Esophagus squamous epithelium (tissue), 4 donors: ENCODE results near the gene KLHL40.

Experiments used
- POLR2A ChIP-seq, 4 donors: fragments of 450-650 bp; IDR thresholded peaks; one replicate each; pipeline ENCODE4 v1.6.1; 2017; ENCODE audit warnings: antibody characterized with exemption in 4 of 4, mild to moderate bottlenecking in 4 of 4, moderate library complexity in 3 of 4
- TF ChIP-seq, protein P1 (sequence below), 6 experiments: fragments of 450-650 bp in 4 of 6; fragments of 200-600 bp in 2 of 6; sonication (generic) in 2 of 6; IDR thresholded peaks; one replicate each; pipeline ENCODE4 v1.5.1; 2016 to 2019; ENCODE audit warnings: antibody characterized with exemption in 6 of 6, mild to moderate bottlenecking in 4 of 6, moderate library complexity in 4 of 6

GRCh38 chr3:42693530-42693930, 8.2 kb downstream of the KLHL40 start:
- TF ChIP-seq, protein P1, sequence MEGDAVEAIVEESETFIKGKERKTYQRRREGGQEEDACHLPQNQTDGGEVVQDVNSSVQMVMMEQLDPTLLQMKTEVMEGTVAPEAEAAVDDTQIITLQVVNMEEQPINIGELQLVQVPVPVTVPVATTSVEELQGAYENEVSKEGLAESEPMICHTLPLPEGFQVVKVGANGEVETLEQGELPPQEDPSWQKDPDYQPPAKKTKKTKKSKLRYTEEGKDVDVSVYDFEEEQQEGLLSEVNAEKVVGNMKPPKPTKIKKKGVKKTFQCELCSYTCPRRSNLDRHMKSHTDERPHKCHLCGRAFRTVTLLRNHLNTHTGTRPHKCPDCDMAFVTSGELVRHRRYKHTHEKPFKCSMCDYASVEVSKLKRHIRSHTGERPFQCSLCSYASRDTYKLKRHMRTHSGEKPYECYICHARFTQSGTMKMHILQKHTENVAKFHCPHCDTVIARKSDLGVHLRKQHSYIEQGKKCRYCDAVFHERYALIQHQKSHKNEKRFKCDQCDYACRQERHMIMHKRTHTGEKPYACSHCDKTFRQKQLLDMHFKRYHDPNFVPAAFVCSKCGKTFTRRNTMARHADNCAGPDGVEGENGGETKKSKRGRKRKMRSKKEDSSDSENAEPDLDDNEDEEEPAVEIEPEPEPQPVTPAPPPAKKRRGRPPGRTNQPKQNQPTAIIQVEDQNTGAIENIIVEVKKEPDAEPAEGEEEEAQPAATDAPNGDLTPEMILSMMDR (IDR thresholded peaks at IDR 0.05): no peak
- TF ChIP-seq POLR2A (IDR thresholded peaks at IDR 0.05): no peak
